ENCODE measurements around the gene HPS4.
"Not testable (repeated sequence)": the region's sequence is repeated elsewhere in the genome, so short reads cannot be mapped to it uniquely, and the experiment has no call there.

Gene HPS4

DNA sequence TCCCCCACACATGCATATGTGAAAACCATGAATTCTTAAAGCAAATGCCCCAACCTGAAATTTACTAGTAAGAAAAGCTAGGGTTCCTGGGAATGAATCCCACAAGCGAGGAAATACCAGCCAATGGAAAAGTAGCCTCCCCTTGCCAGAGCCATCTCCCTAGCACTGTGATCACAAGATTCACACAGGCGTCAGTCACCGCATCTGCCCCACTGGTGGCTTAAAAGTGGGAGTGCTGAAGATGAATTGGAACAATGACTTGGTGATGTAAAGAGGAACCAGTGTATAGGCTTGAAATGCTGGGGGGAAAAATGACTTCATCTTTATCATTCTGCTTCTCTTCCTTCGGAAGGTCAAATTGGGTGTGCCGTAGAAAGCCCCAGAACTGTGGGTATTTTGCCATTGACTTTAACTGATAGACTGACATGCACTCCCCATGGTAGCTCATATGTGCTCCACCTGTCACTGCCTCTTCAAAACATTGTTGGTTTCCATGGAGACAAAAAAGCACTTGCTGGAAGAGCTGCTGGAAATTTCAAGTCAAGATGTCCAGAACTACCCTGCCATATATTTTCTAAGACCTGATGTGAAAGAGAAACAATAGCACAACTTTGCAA is 73.8 kb downstream of the HPS4 start:
- DNase-seq (ENCODE audit: low read depth) = no peak

DNA sequence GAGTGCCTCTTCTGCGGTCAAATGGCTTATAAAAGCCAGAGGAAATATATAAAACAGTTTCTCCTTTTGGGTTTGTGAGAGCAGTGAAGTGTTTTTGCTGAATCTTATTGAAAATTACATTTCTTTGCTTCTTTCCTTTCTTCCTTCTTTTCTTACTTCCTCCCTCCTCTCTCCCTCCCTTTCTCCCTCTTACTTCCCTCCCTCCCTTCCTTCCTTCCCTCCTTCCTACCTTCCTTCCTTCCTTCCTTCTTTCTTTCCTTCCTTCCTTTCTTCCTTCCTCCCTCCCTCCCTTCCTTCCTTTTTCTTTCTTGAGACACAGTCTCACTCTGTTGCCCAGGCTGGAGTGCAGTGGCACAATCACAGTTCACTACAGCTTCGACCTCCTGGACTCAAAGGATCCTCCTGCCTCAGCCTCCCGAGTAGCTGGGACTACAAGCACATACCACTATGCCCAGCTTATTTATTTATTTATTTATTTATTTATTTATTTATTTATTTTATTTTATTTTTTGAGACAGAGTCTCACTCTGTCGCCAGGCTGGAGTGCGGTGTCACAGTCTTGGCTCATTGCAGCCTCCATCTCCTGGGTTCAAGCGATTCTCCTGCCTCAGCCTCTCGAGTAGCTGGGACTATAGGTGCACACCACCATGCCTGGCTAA is 74.9 kb downstream of the HPS4 start:
- DNase-seq (ENCODE audit: low read depth) = not testable (repeated sequence)

- no peak for DNase-seq (ENCODE audit: low read depth)
Measured at GRCh38 chr22:26406118-26406517, 77.5 kb downstream of the HPS4 start.

GRCh38 chr22:26404851-26405421 is 78.6 kb downstream of the HPS4 start:
- no peak for DNase-seq (ENCODE audit: low read depth)

DNA sequence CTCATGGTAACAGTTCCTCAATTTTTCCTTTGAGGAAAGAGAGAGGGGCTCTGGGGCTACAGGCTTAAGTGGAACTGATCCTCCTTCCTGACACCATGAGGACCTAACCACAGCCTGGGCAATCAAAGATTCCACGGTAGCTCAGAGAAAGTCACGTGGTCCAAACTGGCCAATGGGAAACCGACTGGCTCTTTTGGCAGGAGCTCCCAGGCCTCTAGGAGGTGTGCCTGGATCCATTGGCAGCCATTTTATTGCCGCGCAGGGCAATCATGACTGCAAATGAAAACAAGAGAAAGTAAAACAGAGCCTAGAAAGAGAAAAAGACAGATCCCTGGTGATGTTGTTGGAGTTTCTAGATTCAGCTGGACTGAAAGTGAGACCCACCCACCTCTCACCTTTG is 81.9 kb downstream of the HPS4 start:
- no peak for DNase-seq (ENCODE audit: low read depth)
